ENCODE results near the gene SGCG. TPM values are rescaled to one million over a fixed set of nuclear protein-coding genes. Genes with fewer than 3 reads are reported as not detected.
"Not testable (repeated sequence)": the region's sequence is repeated elsewhere in the genome, so short reads cannot be mapped to it uniquely, and the experiment has no call there.

Gene SGCG, protein sequence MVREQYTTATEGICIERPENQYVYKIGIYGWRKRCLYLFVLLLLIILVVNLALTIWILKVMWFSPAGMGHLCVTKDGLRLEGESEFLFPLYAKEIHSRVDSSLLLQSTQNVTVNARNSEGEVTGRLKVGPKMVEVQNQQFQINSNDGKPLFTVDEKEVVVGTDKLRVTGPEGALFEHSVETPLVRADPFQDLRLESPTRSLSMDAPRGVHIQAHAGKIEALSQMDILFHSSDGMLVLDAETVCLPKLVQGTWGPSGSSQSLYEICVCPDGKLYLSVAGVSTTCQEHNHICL
- not detected for polyA plus RNA-seq (ENCODE audit: low read depth in 6 of 6)

DNA sequence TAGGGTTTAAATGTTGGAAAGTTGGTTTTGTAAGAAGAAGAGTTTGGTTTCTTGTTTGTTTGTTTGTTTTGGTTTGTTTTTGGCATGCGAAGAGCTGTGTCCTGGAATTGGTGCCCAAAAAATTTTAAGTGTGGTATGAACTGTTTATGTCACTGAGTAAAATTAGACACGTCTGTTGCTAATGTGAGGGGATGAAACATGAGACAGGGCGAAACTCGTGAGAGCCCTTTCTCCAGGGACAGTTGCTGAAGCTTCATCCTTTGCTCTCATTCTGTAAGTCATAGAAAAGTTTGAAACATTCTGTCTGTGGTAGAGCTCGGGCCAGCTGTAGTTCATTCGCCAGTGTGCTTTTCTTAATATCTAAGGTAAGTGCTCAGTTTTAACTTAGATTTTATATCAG lies at the start of gene SGCG:
TSS of gene SGCG (plus strand) at position 269 of the 400 bp plus-strand sequence. CDS start 22,716 bp downstream, outside the sequence.
- Mint-ChIP-seq H3K27ac (no peak within 1 kb of the TSS), H3K27me3 (peaks cover 0 to 9% (median 4%) of the 10 kb centered on the region in 3 donors), H3K36me3 (peaks cover 0 to 7% of the 10 kb centered on the region in 2 donors), H3K4me3 (no peak within 1 kb of the TSS), H3K9me3 (peaks cover 0 to 11% (median 8%) of the 10 kb centered on the region in 7 donors), H3K4me1 (no peaks in the 10 kb centered on the region)
- DNase-seq (no peak), ATAC-seq (ENCODE audit: low read depth in 2 of 2) (no peak)

DNA sequence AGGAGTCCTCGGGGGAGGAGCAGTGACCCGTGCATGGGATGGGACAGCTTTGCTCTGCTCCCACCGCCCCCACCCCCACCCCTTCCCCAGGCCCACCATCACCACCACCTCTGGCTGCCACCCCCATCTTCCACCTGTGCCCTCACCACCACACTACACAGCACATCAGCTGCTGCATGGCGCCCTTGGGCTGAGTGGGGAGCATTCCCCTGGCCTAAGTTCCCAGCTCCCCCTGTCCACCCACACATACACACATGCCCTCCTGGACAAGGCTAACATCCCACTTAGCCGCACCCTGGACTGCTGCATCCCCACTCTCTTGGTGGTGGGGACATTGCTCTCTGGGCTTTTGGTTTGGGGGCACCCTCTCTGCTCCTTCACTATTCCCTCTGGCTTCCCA lies 46.2 kb upstream of the SGCG start:
- DNase-seq: no peak
- H3K36me3 Mint-ChIP-seq: no peaks in the 10 kb centered on the region
- H3K27me3 Mint-ChIP-seq: peaks cover 3 to 6% (median 4%) of the 10 kb centered on the region in 3 donors
- ATAC-seq (ENCODE audit: low read depth in 2 of 2): no peak
- no peak overlapping the region for H3K4me3 Mint-ChIP-seq
- H3K9me3 Mint-ChIP-seq: peaks cover 0 to 5% (median 0%) of the 10 kb centered on the region in 7 donors
- H3K4me1 Mint-ChIP-seq: no peaks in the 10 kb centered on the region
- H3K27ac Mint-ChIP-seq: no peak overlapping the region

DNA sequence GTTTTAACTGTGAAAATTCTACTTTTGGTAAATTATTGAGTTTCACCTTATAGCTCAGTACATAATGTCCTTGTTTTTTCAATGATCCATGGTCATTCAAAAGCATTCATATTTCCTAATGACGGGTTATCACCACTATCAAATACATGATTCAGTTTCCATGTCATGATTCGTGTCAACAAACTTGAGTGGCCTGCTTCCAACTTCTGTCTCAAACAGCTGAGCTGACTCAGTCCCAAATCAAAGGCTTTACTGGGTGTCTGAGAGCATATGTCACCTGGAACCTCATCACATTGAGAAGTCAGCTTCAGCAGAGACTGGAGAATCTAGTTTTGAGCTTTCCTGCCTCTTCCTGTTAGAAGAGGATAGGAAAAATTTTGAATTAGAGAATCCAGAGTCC lies 40.3 kb upstream of the SGCG start:
- no peaks in the 10 kb centered on the region for H3K4me1 Mint-ChIP-seq
- H3K27me3 Mint-ChIP-seq: peaks cover 0 to 9% (median under 1%) of the 10 kb centered on the region in 3 donors
- no peak overlapping the region for H3K27ac Mint-ChIP-seq
- no peak for DNase-seq
- no peaks in the 10 kb centered on the region for H3K36me3 Mint-ChIP-seq
- no peak overlapping the region for H3K4me3 Mint-ChIP-seq
- ATAC-seq (ENCODE audit: low read depth in 2 of 2): no peak
- H3K9me3 Mint-ChIP-seq: peaks cover 0 to under 1% (median 0%) of the 10 kb centered on the region in 7 donors

DNA sequence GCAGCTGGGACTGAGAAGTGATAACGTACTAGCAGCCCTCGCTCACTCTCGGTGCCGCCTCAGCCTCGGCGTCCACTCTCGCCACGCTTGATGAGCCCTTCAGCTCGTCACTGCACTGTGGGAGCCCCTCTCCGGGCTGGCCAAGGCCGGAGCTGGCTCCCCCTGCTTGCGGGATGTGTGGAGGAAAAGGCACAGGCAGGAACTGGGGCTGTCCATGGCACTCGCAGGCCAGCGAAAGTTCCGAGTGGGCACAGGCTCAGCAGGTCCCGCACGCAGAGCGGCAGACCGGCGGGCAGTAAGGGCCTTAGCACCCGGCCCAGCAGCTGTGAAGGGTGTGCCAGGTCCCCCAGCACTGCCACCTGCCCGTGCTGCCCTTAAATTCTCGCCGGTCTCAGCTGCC lies 38.8 kb upstream of the SGCG start:
- peaks cover 0 to 9% (median 0%) of the 10 kb centered on the region in 3 donors for H3K27me3 Mint-ChIP-seq
- H3K4me1 Mint-ChIP-seq: no peaks in the 10 kb centered on the region
- no peaks in the 10 kb centered on the region for H3K36me3 Mint-ChIP-seq
- H3K4me3 Mint-ChIP-seq: no peak overlapping the region
- H3K27ac Mint-ChIP-seq: no peak overlapping the region
- H3K9me3 Mint-ChIP-seq: no peaks in the 10 kb centered on the region
- ATAC-seq (ENCODE audit: low read depth in 2 of 2) (no peak), DNase-seq (no peak)

DNA sequence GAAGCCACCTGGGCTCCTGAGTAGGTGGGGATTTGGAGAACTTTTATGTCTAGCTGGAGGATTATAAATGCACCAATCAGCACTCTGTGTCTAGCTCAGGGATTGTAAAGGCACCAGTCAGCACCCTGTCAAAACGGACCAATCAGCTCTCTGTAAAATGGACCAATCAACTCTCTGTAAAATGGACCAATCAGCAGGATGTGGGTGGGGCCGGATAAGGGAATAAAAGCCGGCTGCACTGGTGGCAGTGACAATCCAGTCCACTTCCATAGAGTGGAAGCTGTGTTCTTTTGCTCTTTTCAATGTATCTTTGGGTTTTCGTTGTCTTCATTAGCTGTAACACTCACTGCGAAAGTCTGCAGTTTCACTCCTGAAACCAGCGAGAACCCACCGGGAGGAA lies 38.2 kb upstream of the SGCG start:
- not testable (repeated sequence) for DNase-seq, H3K4me1 Mint-ChIP-seq, H3K9me3 Mint-ChIP-seq

DNA sequence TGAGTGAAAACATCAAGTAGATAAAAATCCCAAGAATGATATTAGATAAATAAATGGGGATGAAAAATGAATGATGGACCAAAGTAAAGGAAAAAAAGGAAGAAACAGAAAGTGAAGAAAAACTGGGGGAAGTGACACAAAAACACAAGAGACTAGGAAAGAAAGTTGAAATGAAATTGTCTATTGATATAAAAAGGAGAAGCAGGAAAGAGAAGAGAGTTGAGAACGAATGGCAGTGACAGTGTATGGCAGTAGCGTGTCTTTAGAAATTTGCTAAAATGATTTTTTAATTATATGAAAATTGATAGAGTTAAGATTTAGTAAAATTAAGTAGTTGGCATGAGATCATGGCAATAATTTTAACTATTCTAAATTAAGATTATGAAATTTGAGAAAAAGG lies 36.3 kb upstream of the SGCG start:
- H3K36me3 Mint-ChIP-seq: no peaks in the 10 kb centered on the region
- ATAC-seq (ENCODE audit: low read depth in 2 of 2): no peak
- H3K4me1 Mint-ChIP-seq: no peaks in the 10 kb centered on the region
- DNase-seq: no peak
- no peak overlapping the region for H3K4me3 Mint-ChIP-seq
- H3K27me3 Mint-ChIP-seq: peaks cover 0 to 5% (median 0%) of the 10 kb centered on the region in 3 donors
- no peak overlapping the region for H3K27ac Mint-ChIP-seq
- H3K9me3 Mint-ChIP-seq: peaks cover 0 to 3% (median 0%) of the 10 kb centered on the region in 7 donors

More for the DNA sequence above, 38.2 kb upstream of the SGCG start:
- not testable (repeated sequence) for H3K4me3 Mint-ChIP-seq; H3K27me3 Mint-ChIP-seq; H3K36me3 Mint-ChIP-seq; ATAC-seq (ENCODE audit: low read depth in 2 of 2); H3K27ac Mint-ChIP-seq

DNA sequence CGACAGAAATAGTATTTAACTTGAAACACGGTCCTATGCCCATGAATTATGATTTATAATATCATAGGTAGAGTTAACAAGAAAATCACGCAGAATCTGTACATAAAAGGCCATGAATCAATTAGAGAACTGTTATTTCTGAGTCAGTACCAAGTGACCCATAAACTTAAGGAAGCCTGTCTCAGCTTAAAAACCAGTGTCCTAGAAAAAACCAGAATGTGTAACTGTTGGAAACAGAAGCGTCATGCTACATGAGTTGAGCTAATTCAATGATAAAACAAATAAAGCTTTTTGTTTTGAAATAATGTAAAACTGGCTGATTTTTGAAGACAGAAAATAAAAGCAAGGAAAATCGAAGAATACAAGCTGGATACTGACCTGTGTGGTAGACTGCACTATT lies 34.8 kb upstream of the SGCG start:
- Mint-ChIP-seq H3K4me3 (no peak overlapping the region), H3K4me1 (no peaks in the 10 kb centered on the region), H3K9me3 (peaks cover 0 to 3% (median 0%) of the 10 kb centered on the region in 7 donors), H3K36me3 (no peaks in the 10 kb centered on the region), H3K27me3 (peaks cover 0 to 5% (median 0%) of the 10 kb centered on the region in 3 donors), H3K27ac (no peak overlapping the region)
- no peak for ATAC-seq (ENCODE audit: low read depth in 2 of 2)
- no peak for DNase-seq

DNA sequence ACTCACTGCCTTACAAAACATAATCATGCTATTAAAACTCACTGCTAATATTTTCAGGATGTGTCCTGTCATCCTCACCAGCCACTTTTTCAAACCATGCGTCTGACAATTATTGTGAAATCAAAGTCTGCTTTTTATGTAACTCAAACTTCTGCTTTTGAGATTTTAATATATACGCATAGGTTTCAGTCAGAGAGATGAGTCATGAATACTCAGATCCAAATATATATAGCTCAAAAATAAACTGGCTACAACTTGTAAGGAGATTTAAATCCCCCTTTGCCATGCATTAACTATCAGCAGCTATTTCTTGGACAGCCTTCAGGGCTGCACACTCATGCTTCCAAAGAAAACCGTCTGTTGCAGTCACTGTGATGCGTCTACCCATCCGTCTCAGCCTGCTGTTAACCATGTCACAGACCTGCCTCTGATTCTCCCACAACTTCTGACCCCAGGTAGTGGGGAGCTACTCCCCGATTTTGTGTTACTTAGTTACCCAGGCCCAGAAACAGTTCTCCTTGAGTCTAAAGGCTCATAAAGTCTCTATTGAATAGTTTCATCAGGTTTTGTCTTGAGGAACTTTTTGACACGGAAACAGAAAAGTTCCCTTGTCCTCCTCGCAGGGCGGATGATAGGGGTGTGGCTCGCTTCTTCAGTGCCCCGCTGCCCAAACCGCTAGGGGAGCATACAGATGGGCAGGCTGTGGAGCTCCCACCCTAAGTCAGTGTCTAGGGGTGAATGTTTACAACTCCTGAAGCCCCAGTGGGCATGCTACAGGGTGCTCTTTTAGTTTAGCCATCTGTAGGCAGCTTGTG lies 33.8 kb upstream of the SGCG start:
- Mint-ChIP-seq H3K36me3 (no peaks in the 10 kb centered on the region), H3K4me3 (no peak overlapping the region), H3K4me1 (no peaks in the 10 kb centered on the region), H3K9me3 (peaks cover 0 to 3% (median 0%) of the 10 kb centered on the region in 7 donors), H3K27ac (peak overlapping the region in 1 of 6 donors; percentile 1), H3K27me3 (peaks cover 0 to 5% (median 0%) of the 10 kb centered on the region in 3 donors)
- DNase-seq (no peak), ATAC-seq (ENCODE audit: low read depth in 2 of 2) (no peak)

DNA sequence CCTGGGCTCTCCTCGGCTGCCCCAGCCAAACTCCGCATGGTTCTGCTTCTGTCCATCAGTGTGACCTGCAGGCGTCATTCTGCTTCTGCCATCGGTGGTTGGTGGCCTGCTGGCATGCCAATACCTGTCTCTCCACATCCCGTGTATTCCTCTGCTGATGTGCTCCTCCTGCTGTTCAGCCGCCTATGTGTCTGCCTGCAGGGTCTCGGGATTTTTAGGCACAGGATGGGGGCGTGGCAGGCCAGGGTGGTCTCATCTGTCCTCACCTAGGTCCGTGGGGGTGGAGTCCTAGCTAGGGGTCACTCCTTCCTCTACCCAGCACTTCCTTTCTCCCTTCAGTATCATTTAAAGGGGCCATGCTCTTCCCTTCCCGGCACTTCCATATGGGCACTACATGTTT lies 33.0 kb upstream of the SGCG start:
- H3K9me3 Mint-ChIP-seq: peaks cover 0 to 9% (median 2%) of the 10 kb centered on the region in 7 donors
- peaks cover 0 to 5% (median 0%) of the 10 kb centered on the region in 3 donors for H3K27me3 Mint-ChIP-seq
- H3K27ac Mint-ChIP-seq: peak overlapping the region in 1 of 6 donors; percentile 4
- DNase-seq (no peak), ATAC-seq (ENCODE audit: low read depth in 2 of 2) (no peak)
- no peaks in the 10 kb centered on the region for H3K36me3 Mint-ChIP-seq
- no peak overlapping the region for H3K4me3 Mint-ChIP-seq
- no peaks in the 10 kb centered on the region for H3K4me1 Mint-ChIP-seq

DNA sequence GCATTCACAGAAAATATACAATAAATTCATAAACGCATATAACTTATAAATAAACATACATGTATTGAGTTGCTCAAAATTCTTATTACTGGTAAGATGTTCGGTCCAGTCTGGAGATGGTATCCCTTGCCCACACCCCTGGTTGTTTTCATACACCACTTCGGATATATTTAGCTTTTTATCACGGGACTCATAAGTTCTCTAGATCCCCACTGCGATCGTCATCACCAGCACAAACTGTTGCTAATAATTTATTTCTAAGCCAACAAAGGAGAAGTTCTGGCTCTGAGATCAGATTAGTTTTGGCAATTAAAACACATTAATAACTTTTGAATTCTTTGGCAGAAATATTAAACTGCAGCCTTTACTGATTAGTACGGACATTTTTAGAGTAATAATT lies 23.0 kb upstream of the SGCG start:
- Mint-ChIP-seq H3K4me3 (no peak overlapping the region), H3K36me3 (peaks cover 0 to 8% of the 10 kb centered on the region in 2 donors), H3K4me1 (peaks cover 0 to 12% (median 0%) of the 10 kb centered on the region in 3 donors), H3K9me3 (peaks cover 4 to 31% (median 8%) of the 10 kb centered on the region in 7 donors), H3K27ac (no peak overlapping the region), H3K27me3 (peaks cover 40 to 42% (median 41%) of the 10 kb centered on the region in 3 donors)
- ATAC-seq (ENCODE audit: low read depth in 2 of 2): no peak
- DNase-seq: no peak

DNA sequence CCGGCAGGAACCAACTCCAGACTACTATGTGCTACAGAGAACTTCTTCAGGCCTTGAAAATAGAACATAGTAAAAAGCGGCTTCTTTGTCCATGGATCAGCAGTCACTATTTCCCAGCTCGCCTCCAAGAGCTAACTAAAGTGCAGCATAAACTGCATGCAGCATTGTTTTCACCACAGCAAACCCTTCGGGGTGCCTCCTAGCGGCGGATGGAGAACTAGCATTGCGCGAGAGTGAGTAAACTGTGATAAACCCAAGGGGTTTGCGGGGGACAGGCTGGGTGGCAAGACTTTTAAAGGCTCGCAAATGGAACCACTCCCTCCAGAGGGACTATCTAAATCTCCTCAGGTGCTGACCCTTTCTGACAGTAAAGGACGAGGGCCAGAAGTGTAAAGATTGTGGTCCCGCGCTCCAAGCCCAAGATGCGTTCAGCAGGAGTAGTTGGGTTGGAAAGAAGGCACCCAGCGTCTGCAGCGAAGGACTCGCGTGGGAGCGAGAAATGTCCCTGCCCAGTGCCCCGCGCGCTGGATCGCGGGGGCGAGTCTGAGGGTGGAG lies 21.5 kb upstream of the SGCG start:
- H3K4me3 Mint-ChIP-seq: no peak overlapping the region
- peaks cover 32 to 38% (median 36%) of the 10 kb centered on the region in 3 donors for H3K27me3 Mint-ChIP-seq
- ATAC-seq (ENCODE audit: low read depth in 2 of 2) (no peak), DNase-seq (no peak)
- H3K4me1 Mint-ChIP-seq: peaks cover 0 to 12% (median 0%) of the 10 kb centered on the region in 3 donors
- no peak overlapping the region for H3K27ac Mint-ChIP-seq
- peaks cover 0 to 8% of the 10 kb centered on the region in 2 donors for H3K36me3 Mint-ChIP-seq
- peaks cover 1 to 16% (median 3%) of the 10 kb centered on the region in 7 donors for H3K9me3 Mint-ChIP-seq

DNA sequence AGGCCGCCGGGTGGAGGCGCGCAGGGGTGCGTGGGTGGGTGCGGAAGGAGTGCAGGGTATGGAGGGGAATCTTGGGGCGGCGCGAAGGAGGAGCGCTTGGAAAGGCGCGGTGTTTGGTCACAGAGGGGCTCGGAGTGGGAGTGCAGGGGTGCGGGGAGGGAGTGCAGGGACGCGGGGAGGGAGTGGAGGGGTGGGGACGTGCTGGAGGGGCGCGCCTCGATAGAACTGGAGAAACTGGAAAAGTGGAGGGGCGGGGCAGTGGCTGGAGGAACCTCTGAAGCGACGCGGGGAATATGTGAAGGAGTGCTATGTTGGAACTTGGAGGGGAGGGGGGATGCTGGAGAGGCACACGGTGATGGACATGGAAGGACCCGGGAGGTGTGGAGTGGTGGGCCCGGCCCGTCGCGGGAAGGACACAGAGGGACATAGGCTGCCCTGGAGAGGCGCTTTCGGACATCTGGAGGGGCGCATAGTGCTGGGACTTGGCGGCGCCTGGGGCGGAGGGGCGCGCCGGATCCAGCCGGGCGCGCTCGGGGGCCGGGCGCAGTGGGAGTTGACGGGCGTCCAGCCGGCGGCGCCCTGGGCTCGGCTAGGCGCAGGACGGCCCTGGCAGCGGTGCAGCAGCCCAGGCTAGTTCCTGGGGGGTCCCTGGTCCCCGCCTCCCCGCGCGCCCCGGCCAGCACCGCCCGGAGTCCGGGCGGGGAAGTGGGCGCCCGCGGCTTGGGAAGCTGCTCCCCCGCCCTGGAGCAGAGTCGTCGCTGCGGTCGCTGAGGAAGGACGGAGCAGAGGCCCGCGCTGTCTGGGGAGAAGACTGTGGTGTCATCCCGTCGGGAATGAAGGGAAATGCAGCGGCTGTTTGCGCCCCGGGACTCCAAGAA lies 20.8 kb upstream of the SGCG start:
- H3K36me3 Mint-ChIP-seq: peaks cover 0 to 8% of the 10 kb centered on the region in 2 donors
- ATAC-seq (ENCODE audit: low read depth in 2 of 2) (no peak), DNase-seq (no peak)
- no peak overlapping the region for H3K27ac Mint-ChIP-seq
- H3K27me3 Mint-ChIP-seq: peaks cover 29 to 39% (median 32%) of the 10 kb centered on the region in 3 donors
- H3K9me3 Mint-ChIP-seq: peaks cover 0 to 12% (median 3%) of the 10 kb centered on the region in 7 donors
- H3K4me3 Mint-ChIP-seq: no peak overlapping the region
- peaks cover 0 to 12% (median 0%) of the 10 kb centered on the region in 3 donors for H3K4me1 Mint-ChIP-seq
